GM23338 (cell line): ENCODE results near the gene FN1. TPM values are rescaled to one million over a fixed set of nuclear protein-coding genes. Genes with fewer than 3 reads are reported as not detected.

Experiments used
- ATAC-seq: fragments of 200-7000 bp; cut with Tn5 transposase; 3 replicates; pipeline ENCODE4 v1.9.1; 2020
- DNase-seq: peaks from one replicate; pipeline ENCODE4 v3.0.0-alpha.2; 2015; ENCODE audit warnings: low spot score
- H2AFZ ChIP-seq: fragments of 200-600 bp; sonication (generic); 2 replicates; pipeline ENCODE4 v1.8.0; 2016; ENCODE audit warnings: antibody characterized with exemption, mild to moderate bottlenecking, moderate library complexity
- H3F3A ChIP-seq: fragments of 200-600 bp; sonication (generic); replicated peaks from 2 replicates; pipeline ENCODE4 v1.8.0; 2017; ENCODE audit warnings: antibody characterized with exemption, mixed run types, low read depth
- H3K27ac ChIP-seq: fragments of 200-600 bp; sonication (generic); 2 replicates; pipeline ENCODE4 v1.6.1; 2016; ENCODE audit warnings: low read depth
- H3K27me3 ChIP-seq: fragments of 200-600 bp; sonication (generic); 2 replicates; pipeline ENCODE4 v1.8.0; 2016; ENCODE audit warnings: mild to moderate bottlenecking, mixed run types, moderate library complexity; ENCODE audit not compliant: insufficient read depth
- H3K36me3 ChIP-seq: fragments of 200-600 bp; sonication (generic); 2 replicates; pipeline ENCODE4 v1.8.0; 2016; ENCODE audit warnings: mild to moderate bottlenecking; ENCODE audit not compliant: insufficient read depth
- H3K4me1 ChIP-seq: fragments of 200-600 bp; sonication (generic); 2 replicates; pipeline ENCODE4 v1.8.0; 2016; ENCODE audit warnings: mild to moderate bottlenecking, moderate library complexity; ENCODE audit not compliant: insufficient read depth
- H3K4me2 ChIP-seq: fragments of 200-600 bp; sonication (generic); 2 replicates; pipeline ENCODE4 v1.7.1; 2017; ENCODE audit warnings: mixed run types
- H3K4me3 ChIP-seq: fragments of 200-600 bp; sonication (generic); 2 replicates; pipeline ENCODE4 v1.6.1; 2016; ENCODE audit warnings: mixed run types
- H3K79me2 ChIP-seq: fragments of 200-600 bp; sonication (generic); replicated peaks from 2 replicates; pipeline ENCODE4 v1.8.0; 2017; ENCODE audit warnings: mild to moderate bottlenecking; ENCODE audit not compliant: insufficient read depth
- H3K9me2 ChIP-seq: fragments of 200-600 bp; sonication (generic); 2 replicates; pipeline ENCODE4 v1.8.0; 2017; ENCODE audit not compliant: insufficient read depth
- H4K20me1 ChIP-seq: fragments of 200-600 bp; sonication (generic); replicated peaks from 2 replicates; pipeline ENCODE4 v1.8.0; 2017; ENCODE audit warnings: mild to moderate bottlenecking; ENCODE audit not compliant: insufficient read depth
- H3K27ac Mint-ChIP-seq: 2 replicates; pipeline ENCODE4 v1.8.0; 2020; ENCODE audit warnings: inconsistent platforms, mild to moderate bottlenecking, moderate library complexity, mixed read lengths
- H3K27me3 Mint-ChIP-seq: 3 replicates; pipeline ENCODE4 v1.8.0; 2022; ENCODE audit warnings: low read depth, mild to moderate bottlenecking, moderate library complexity, mixed read lengths, inconsistent platforms; ENCODE audit not compliant: insufficient read depth, poor library complexity
- H3K36me3 Mint-ChIP-seq: 3 replicates; pipeline ENCODE4 v1.8.0; 2021; ENCODE audit warnings: low read depth, mild to moderate bottlenecking, inconsistent platforms, moderate library complexity, mixed read lengths
- H3K4me1 Mint-ChIP-seq: 3 replicates; pipeline ENCODE4 v1.8.0; 2020; ENCODE audit warnings: mild to moderate bottlenecking, inconsistent platforms, mixed read lengths
- H3K4me3 Mint-ChIP-seq: 3 replicates; pipeline ENCODE4 v1.8.0; 2021; ENCODE audit warnings: moderate library complexity, mild to moderate bottlenecking, inconsistent platforms, mixed read lengths
- H3K9me3 Mint-ChIP-seq: 3 replicates; pipeline ENCODE4 v1.8.0; 2020; ENCODE audit warnings: moderate library complexity, mild to moderate bottlenecking, inconsistent platforms, mixed read lengths
- CREB1 ChIP-seq: fragments of 250-450 bp; sonication (Bioruptor Pico); IDR thresholded peaks from 2 replicates; pipeline ENCODE4 v1.5.0; 2020; ENCODE audit warnings: low read depth, mild to moderate bottlenecking, moderate library complexity
- ETS1 ChIP-seq: IDR thresholded peaks from 2 replicates; pipeline ENCODE4 v1.6.1; 2016; ENCODE audit warnings: antibody characterized with exemption
- EZH2 ChIP-seq: fragments of 200-600 bp; sonication (generic); IDR thresholded peaks from one replicate; pipeline ENCODE4 v1.8.0; 2017; ENCODE audit warnings: antibody characterized with exemption, mild to moderate bottlenecking, low read depth; ENCODE audit not compliant: unreplicated experiment
- EZH2phosphoT487 ChIP-seq: fragments of 200-600 bp; sonication (generic); IDR thresholded peaks from one replicate; pipeline ENCODE4 v1.8.1; 2018; ENCODE audit warnings: antibody characterized with exemption; ENCODE audit not compliant: unreplicated experiment
- NANOG ChIP-seq: IDR thresholded peaks from 2 replicates; pipeline ENCODE4 v1.6.1; 2016; ENCODE audit warnings: antibody characterized with exemption, borderline replicate concordance
- STAT1 ChIP-seq: IDR thresholded peaks from one replicate; pipeline ENCODE4 v1.6.1; 2016; ENCODE audit warnings: antibody characterized with exemption; ENCODE audit not compliant: unreplicated experiment
- ZNF114 ChIP-seq: fragments of 250-450 bp; sonication (Bioruptor Pico); IDR thresholded peaks from 2 replicates; pipeline ENCODE4 v1.5.0; 2020; ENCODE audit warnings: mild to moderate bottlenecking, moderate library complexity
- polyA plus RNA-seq: library from polyadenylated mRNA; unstranded; fragments of >200 nt; fragmentation: Nextera tagmentation; extraction: Ambion mirVana; gene quantifications from 2 replicates; pipeline ENCODE4 v1.2.1, GENCODE V29; 2016
- total RNA-seq: library from RNA; depleted of rRNA; stranded (reverse); fragments of >200 nt; shearing (Covaris generic); gene quantifications from 2 replicates; pipeline ENCODE4 v1.2.3, GENCODE V29; 2014
- TF ChIP-seq, protein P1 (sequence below): fragments of 250-450 bp; sonication (Bioruptor Pico); IDR thresholded peaks from 2 replicates; pipeline ENCODE4 v1.5.0; 2020; ENCODE audit warnings: mild to moderate bottlenecking, moderate library complexity

FN1 gene
- total and polyA plus RNA-seq, 2 experiments from 2014 or later = 79.6 to 255 TPM

DNA sequence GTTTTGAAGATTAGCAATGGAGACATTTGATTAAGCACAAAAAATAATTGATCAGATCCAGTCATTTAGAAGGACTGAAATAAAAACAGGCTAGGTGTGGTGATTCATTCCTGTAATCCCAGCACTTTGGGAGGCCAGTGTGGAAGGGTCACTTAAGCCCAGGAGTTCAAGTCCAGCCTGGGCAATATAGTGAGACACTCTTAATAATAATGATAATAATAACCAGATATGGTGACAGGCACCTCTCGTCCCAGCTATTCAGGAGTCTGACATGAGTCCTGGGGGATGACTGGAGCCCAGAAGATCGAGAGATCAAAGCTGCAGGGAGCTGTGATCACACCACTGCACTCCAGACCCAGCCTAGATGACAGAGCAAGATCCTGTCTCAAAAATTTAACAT, 3.5 kb upstream of the FN1 start (continued):
- TF ChIP-seq, protein P1, sequence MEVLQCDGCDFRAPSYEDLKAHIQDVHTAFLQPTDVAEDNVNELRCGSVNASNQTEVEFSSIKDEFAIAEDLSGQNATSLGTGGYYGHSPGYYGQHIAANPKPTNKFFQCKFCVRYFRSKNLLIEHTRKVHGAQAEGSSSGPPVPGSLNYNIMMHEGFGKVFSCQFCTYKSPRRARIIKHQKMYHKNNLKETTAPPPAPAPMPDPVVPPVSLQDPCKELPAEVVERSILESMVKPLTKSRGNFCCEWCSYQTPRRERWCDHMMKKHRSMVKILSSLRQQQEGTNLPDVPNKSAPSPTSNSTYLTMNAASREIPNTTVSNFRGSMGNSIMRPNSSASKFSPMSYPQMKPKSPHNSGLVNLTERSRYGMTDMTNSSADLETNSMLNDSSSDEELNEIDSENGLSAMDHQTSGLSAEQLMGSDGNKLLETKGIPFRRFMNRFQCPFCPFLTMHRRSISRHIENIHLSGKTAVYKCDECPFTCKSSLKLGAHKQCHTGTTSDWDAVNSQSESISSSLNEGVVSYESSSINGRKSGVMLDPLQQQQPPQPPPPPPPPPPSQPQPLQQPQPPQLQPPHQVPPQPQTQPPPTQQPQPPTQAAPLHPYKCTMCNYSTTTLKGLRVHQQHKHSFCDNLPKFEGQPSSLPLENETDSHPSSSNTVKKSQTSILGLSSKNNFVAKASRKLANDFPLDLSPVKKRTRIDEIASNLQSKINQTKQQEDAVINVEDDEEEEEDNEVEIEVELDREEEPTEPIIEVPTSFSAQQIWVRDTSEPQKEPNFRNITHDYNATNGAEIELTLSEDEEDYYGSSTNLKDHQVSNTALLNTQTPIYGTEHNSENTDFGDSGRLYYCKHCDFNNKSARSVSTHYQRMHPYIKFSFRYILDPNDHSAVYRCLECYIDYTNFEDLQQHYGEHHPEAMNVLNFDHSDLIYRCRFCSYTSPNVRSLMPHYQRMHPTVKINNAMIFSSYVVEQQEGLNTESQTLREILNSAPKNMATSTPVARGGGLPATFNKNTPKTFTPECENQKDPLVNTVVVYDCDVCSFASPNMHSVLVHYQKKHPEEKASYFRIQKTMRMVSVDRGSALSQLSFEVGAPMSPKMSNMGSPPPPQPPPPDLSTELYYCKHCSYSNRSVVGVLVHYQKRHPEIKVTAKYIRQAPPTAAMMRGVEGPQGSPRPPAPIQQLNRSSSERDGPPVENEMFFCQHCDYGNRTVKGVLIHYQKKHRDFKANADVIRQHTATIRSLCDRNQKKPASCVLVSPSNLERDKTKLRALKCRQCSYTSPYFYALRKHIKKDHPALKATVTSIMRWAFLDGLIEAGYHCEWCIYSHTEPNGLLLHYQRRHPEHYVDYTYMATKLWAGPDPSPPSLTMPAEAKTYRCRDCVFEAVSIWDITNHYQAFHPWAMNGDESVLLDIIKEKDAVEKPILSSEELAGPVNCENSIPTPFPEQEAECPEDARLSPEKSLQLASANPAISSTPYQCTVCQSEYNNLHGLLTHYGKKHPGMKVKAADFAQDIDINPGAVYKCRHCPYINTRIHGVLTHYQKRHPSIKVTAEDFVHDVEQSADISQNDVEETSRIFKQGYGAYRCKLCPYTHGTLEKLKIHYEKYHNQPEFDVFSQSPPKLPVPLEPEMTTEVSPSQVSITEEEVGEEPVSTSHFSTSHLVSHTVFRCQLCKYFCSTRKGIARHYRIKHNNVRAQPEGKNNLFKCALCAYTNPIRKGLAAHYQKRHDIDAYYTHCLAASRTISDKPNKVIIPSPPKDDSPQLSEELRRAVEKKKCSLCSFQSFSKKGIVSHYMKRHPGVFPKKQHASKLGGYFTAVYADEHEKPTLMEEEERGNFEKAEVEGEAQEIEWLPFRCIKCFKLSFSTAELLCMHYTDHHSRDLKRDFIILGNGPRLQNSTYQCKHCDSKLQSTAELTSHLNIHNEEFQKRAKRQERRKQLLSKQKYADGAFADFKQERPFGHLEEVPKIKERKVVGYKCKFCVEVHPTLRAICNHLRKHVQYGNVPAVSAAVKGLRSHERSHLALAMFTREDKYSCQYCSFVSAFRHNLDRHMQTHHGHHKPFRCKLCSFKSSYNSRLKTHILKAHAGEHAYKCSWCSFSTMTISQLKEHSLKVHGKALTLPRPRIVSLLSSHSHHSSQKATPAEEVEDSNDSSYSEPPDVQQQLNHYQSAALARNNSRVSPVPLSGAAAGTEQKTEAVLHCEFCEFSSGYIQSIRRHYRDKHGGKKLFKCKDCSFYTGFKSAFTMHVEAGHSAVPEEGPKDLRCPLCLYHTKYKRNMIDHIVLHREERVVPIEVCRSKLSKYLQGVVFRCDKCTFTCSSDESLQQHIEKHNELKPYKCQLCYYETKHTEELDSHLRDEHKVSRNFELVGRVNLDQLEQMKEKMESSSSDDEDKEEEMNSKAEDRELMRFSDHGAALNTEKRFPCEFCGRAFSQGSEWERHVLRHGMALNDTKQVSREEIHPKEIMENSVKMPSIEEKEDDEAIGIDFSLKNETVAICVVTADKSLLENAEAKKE = no peak
- TF ChIP-seq ZNF114 (CRISPR knock-in tag) = no peak
- no peak for TF ChIP-seq EZH2
- TF ChIP-seq CREB1 (CRISPR knock-in tag) = no peak
- TF ChIP-seq EZH2phosphoT487 = no peak
- no peak for TF ChIP-seq STAT1

- no peak for DNase-seq
- Mint-ChIP-seq H3K4me1 (peaks cover 30% of the 10 kb centered on the region), H3K27ac (no peak overlapping the region), H3K9me3 (no peaks in the 10 kb centered on the region), H3K36me3 (peaks cover 9% of the 10 kb centered on the region), H3K27me3 (peaks cover 8% of the 10 kb centered on the region), H3K4me3 (peak overlapping the region; percentile 92; the same call in 1 of the 3 replicates)
- H3K27me3 ChIP-seq = no peaks in the 10 kb centered on the region
- ATAC-seq = no peak
- no peaks in the 10 kb centered on the region for H3F3A ChIP-seq
- no peaks in the 10 kb centered on the region for H4K20me1 ChIP-seq
- H3K4me3 ChIP-seq = peak overlapping the region; percentile 84
- peaks cover 18% of the 10 kb centered on the region for H3K4me1 ChIP-seq
- H3K9me2 ChIP-seq = no peaks in the 10 kb centered on the region
- H3K27ac ChIP-seq = no peak overlapping the region
- H3K79me2 ChIP-seq = peaks cover 7% of the 10 kb centered on the region; the same call in 1 of the 2 replicates
- peaks cover 2% of the 10 kb centered on the region; the same call in 1 of the 2 replicates for H3K36me3 ChIP-seq
- 0 out of 2 replicates have a peak overlapping the region, but pooled peaks have one; percentile 77 for H2AFZ ChIP-seq
- peak overlapping the region; percentile 93 for H3K4me2 ChIP-seq
- TF ChIP-seq, protein P1 = no peak
- TF ChIP-seq NANOG (no peak), ETS1 (no peak), EZH2phosphoT487 (no peak), ZNF114 (CRISPR knock-in tag) (no peak)
Measured at GRCh38 chr2:215437614-215438013, 1.7 kb upstream of the FN1 start.
